ENCODE results near the gene MIP. TPM values are rescaled to one million over a fixed set of nuclear protein-coding genes. Genes with fewer than 3 reads are reported as not detected.

MIP gene
- total and polyA plus RNA-seq, 2 of the 4 experiments (the other 2 are of a cell fraction) = not detected

DNA sequence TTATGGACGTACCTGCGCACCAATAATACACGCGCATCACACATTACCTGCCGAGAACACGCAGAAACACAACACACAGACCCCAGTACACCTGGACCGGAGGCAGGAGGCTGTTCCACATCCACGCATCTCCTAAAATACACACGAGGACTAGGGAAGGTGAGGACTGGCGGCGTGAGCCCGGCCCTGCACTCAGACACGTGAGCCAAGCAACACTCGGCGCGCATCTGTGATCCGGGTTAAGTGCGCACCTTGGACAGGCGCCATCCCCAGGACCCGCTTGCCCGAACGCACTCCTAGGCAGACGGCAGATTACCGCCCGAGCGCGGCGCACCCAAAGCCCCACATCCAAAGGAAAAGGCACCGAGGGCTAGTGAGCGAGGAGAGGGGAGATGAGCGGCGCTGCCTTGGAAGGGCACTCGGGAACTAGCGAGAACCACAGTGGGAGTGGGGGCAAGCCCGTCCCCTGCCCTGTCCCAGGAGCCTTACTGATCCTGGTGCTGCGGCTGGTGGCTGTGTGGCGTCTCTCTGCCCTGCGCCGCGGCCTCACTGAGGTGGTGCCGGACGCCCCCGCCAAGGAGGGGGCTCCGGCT is 33.1 kb upstream of the MIP start:
- H4K8ac ChIP-seq (ENCODE audit: low read depth in 2 of 2, low read length in 2 of 2) = no peak overlapping the region
- no peaks in the 10 kb centered on the region for H3K36me3 ChIP-seq (ENCODE audit: control insufficient read depth, insufficient read depth, low read length)
- H3K56ac ChIP-seq (ENCODE audit: extremely low read depth, insufficient read depth, low read length) = no peak overlapping the region
- 0 out of 2 replicates have a peak overlapping the region, but pooled peaks have one; percentile 42 for H3K23ac ChIP-seq (ENCODE audit: low read depth, low read length)
- H4K5ac ChIP-seq (ENCODE audit: low read depth, low read length) = no peak overlapping the region
- H3K79me1 ChIP-seq (ENCODE audit: low read depth in 1 of 2, low read length in 2 of 2) = no peaks in the 10 kb centered on the region
- TF ChIP-seq MAZ (IDR thresholded peaks at IDR 0.05; ENCODE audit: borderline replicate concordance, low read depth, low read length) = no peak
- TF ChIP-seq RFX5 (IDR thresholded peaks at IDR 0.05; ENCODE audit: low read depth, low read length) = no peak
- no peak for TF ChIP-seq BHLHE40 (IDR thresholded peaks at IDR 0.05; ENCODE audit: low read depth, low read length)
- TF ChIP-seq MXI1 (IDR thresholded peaks at IDR 0.05; ENCODE audit: borderline replicate concordance, low read depth, low read length) = no peak
- TF ChIP-seq, protein P1, sequence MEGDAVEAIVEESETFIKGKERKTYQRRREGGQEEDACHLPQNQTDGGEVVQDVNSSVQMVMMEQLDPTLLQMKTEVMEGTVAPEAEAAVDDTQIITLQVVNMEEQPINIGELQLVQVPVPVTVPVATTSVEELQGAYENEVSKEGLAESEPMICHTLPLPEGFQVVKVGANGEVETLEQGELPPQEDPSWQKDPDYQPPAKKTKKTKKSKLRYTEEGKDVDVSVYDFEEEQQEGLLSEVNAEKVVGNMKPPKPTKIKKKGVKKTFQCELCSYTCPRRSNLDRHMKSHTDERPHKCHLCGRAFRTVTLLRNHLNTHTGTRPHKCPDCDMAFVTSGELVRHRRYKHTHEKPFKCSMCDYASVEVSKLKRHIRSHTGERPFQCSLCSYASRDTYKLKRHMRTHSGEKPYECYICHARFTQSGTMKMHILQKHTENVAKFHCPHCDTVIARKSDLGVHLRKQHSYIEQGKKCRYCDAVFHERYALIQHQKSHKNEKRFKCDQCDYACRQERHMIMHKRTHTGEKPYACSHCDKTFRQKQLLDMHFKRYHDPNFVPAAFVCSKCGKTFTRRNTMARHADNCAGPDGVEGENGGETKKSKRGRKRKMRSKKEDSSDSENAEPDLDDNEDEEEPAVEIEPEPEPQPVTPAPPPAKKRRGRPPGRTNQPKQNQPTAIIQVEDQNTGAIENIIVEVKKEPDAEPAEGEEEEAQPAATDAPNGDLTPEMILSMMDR (conservative IDR thresholded peaks at IDR 0.05; ENCODE audit: low read depth, low read length) = no peak
- TF ChIP-seq CEBPB (IDR thresholded peaks at IDR 0.05; ENCODE audit: low read depth, low read length) = no peak
- no peak for TF ChIP-seq CHD1 (IDR thresholded peaks at IDR 0.05; ENCODE audit: low read depth, low read length)
- dilution Hi-C loops (cut with HindIII; ENCODE audit: low sequenced_read_pairs, unreplicated experiment) = no loop called here
- H3K4me1 ChIP-seq (ENCODE audit: control insufficient read depth, insufficient read depth, low read length) = peaks cover 2% of the 10 kb centered on the region; the same call in 1 of the 2 replicates
- no peak overlapping the region for H3K27ac ChIP-seq (ENCODE audit: insufficient read depth, low read length)
- H2AK9ac ChIP-seq (replicated peaks; ENCODE audit: low read depth, low read length, poor library complexity) = peak overlapping the region; percentile 53
- BruUV-seq (replicated peaks) = no TSS peak
- intact Hi-C loops (cut with micrococcal nuclease) = no loop called here
- H3K9me3 ChIP-seq (ENCODE audit: control insufficient read depth, insufficient read depth, low read length) = 0 out of 2 replicates have a peak, but pooled peaks cover 2% of the 10 kb centered on the region
- no peak for DNase-seq
- H3K4me2 ChIP-seq (ENCODE audit: low read depth, low read length) = peak overlapping the region; percentile 95
- no peak overlapping the region for H3K4ac ChIP-seq (ENCODE audit: low read depth, low read length)
- H4K20me1 ChIP-seq (ENCODE audit: insufficient read depth, low read length) = no peaks in the 10 kb centered on the region
- no peak overlapping the region for H2BK120ac ChIP-seq (ENCODE audit: low read depth, low read length)
- H2BK15ac ChIP-seq (ENCODE audit: low read depth, low read length) = no peak overlapping the region
- no peak overlapping the region for H3K14ac ChIP-seq (replicated peaks; ENCODE audit: low read depth, low read length)
- H3K4me3 ChIP-seq (ENCODE audit: insufficient read depth, low read depth, low read length) = peak overlapping the region; percentile 34
- no peak overlapping the region for H3K18ac ChIP-seq (ENCODE audit: low read depth, low read length)
- in situ Hi-C loops (cut with MboI; ENCODE audit: low sequenced_read_pairs) = no loop called here
- 6% methylated on average over 31 of the region's 44 CpGs; no CpG with 5 or more reads in 1 of the 2 experiments for WGBS, 2 experiments (ENCODE audit: extremely low coverage in 2 of 2, insufficient read length in 1 of 2)
- peak overlapping the region; percentile 76 for H2AFZ ChIP-seq (replicated peaks; ENCODE audit: low read length, poor library complexity)
- peak; percentile 51 for ATAC-seq (ENCODE audit: low read depth)
- no peak overlapping the region for H2AK5ac ChIP-seq (ENCODE audit: low read depth, low read length)
- peak overlapping the region; percentile 34; the same call in 1 of the 2 replicates for H3K9ac ChIP-seq (ENCODE audit: low read depth, low read length)
- no peak overlapping the region for H2BK20ac ChIP-seq (ENCODE audit: low read depth, low read length)
- H3K9me1 ChIP-seq (ENCODE audit: insufficient read depth, low read length) = 0 out of 2 replicates have a peak, but pooled peaks cover 2% of the 10 kb centered on the region
- peaks cover 32% of the 10 kb centered on the region for H3K27me3 ChIP-seq (ENCODE audit: control insufficient read depth, insufficient read depth, low read length)
- POLR2A ChIA-PET (ENCODE audit: unreplicated experiment) = interaction anchor here (0.6 kb wide), 1 partner anchor 226 kb away, joined by 16 read pairs; no protein-coding TSS in a partner anchor
- no peak overlapping the region for H2BK5ac ChIP-seq (ENCODE audit: low read depth, low read length, poor library complexity, severe bottlenecking)
- no peak overlapping the region for H4K91ac ChIP-seq (ENCODE audit: insufficient read depth, low read depth, low read length)
- CTCF ChIA-PET = interaction anchor here (0.6 kb wide), 1 partner anchor 83 kb away, joined by 3 read pairs; no protein-coding TSS in a partner anchor
